IPS DF 19.7 (cell line): ENCODE measurements around the gene TRRAP.
"Not testable (repeated sequence)": the region's sequence is repeated elsewhere in the genome, so short reads cannot be mapped to it uniquely, and the experiment has no call there.

ENCODE experiments used
- DNase-seq: peaks from one replicate; pipeline ENCODE4 v3.0.0-alpha.2; 2013; ENCODE audit warnings: low read depth, low spot score

TRRAP gene

GRCh38 chr7:98878365-98879197 is at the start of gene TRRAP:
TSS of gene TRRAP (plus strand) at chr7:98878532. CDS start at chr7:98881151, 2,619 bp downstream.
- no peak for DNase-seq

GRCh38 chr7:98830972-98831548 is 47.3 kb upstream of the TRRAP start:
- no peak for DNase-seq

GRCh38 chr7:98831641-98832221 is 46.6 kb upstream of the TRRAP start:
- DNase-seq = no peak

GRCh38 chr7:98833022-98833421 is 45.3 kb upstream of the TRRAP start:
- no peak for DNase-seq

GRCh38 chr7:98834949-98835348 is 43.4 kb upstream of the TRRAP start:
- DNase-seq = no peak

GRCh38 chr7:98836811-98837629 is 41.3 kb upstream of the TRRAP start:
- no peak for DNase-seq

GRCh38 chr7:98837630-98837972 is 40.7 kb upstream of the TRRAP start:
- no peak for DNase-seq

- no peak for DNase-seq
Measured at GRCh38 chr7:98840096-98840495, 38.2 kb upstream of the TRRAP start.

GRCh38 chr7:98840722-98841121 is 37.6 kb upstream of the TRRAP start:
- no peak for DNase-seq

- DNase-seq = no peak
Measured at GRCh38 chr7:98841179-98841997, 36.9 kb upstream of the TRRAP start.

GRCh38 chr7:98842552-98842951 is 35.8 kb upstream of the TRRAP start:
- not testable (repeated sequence) for DNase-seq

GRCh38 chr7:98848918-98849317 is 29.4 kb upstream of the TRRAP start:
- no peak for DNase-seq

- DNase-seq = no peak
Measured at GRCh38 chr7:98852826-98853225, 25.5 kb upstream of the TRRAP start.

GRCh38 chr7:98855610-98856422 is 22.5 kb upstream of the TRRAP start:
- DNase-seq = no peak

GRCh38 chr7:98860071-98860470 is 18.3 kb upstream of the TRRAP start:
- no peak for DNase-seq

GRCh38 chr7:98862203-98862602 is 16.1 kb upstream of the TRRAP start:
- DNase-seq = no peak

- DNase-seq = no peak
Measured at GRCh38 chr7:98862716-98863420, 15.5 kb upstream of the TRRAP start.

- DNase-seq = no peak
Measured at GRCh38 chr7:98863601-98864000, 14.7 kb upstream of the TRRAP start.

- no peak for DNase-seq
Measured at GRCh38 chr7:98864731-98865453, 13.4 kb upstream of the TRRAP start.
